Myometrial cell (primary cell): ENCODE measurements around the gene RPS29. TPM values are rescaled to one million over a fixed set of nuclear protein-coding genes. Genes with fewer than 3 reads are reported as not detected.

ENCODE experiments used
- total RNA-seq: library from RNA; depleted of rRNA; stranded (reverse); fragments of >200 nt; gene quantifications from 2 replicates; pipeline ENCODE4 v1.2.3, GENCODE V29; 2015

RPS29 gene
- total RNA-seq = 6,404 and 13,056 TPM in 2 replicates

DNA sequence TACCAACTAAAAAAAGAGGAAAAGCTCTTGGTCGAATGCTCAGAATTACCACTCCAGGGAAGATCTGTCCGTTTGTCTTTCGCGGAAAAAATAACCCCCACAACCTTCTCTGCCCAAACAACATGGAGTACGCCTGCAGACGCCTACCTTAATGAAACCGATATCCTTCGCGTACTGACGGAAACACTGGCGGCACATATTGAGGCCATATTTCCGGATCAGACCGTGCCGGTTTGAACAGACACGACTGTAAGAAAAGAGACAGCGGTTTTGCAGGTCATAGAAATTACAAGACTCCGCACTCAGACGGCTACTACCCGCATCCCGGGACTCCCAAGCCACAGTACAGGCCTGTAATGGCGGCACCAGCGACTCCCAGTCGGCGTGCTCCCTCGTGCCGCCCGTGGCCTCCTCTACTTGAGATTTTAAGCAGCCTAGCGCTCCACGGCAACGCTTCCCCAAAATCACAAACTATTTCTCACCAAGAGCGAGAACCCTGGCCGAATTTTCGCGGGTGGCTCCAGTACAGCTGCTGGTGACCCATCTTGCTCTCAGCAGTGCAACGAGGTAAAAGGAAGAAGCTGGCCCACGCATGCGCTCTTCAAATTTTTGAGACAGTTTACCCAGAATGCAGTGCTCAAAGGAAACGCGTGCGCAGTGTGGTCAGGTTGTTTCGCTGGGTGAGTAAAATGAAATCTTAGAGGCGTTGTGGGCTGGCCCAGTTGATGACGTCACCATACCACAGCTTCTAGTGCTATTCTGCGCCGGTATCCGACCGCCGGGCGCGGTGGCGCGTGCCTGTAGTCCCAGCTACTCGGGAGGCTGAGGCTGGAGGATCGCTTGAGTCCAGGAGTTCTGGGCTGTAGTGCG is at the start of gene RPS29:
Gene RPS29, minus strand, starts transcription at position 578 of the 870 bp plus-strand sequence. Its CDS starts 34 bp downstream, at position 544.

GRCh38 chr14:49634547-49635334 is 48.6 kb upstream of the RPS29 start, which contains the start of gene DNAAF2:
DNAAF2 (minus strand) TSS chr14:49635244; CDS start chr14:49635149, 95 bp downstream.

GRCh38 chr14:49620182-49621113 is 34.3 kb upstream of the RPS29 start, which contains the start of the genes MGAT2 and RPL36AL:
MGAT2 (plus strand) TSS chr14:49620799; CDS start chr14:49621269, 470 bp downstream.
RPL36AL (minus strand) TSS chr14:49620626; CDS start chr14:49619104, 1,522 bp downstream.

GRCh38 chr14:49598485-49599300 is 12.5 kb upstream of the RPS29 start, which contains the start of gene LRR1:
LRR1 (plus strand) TSS chr14:49598940; CDS start chr14:49599021, 81 bp downstream.

Other genes with a start within 250 kb of the RPS29 start
- gene LRR1, start 12.6 kb upstream of the RPS29 start, total RNA-seq = 18.2 and 22.9 TPM in 2 replicates
- 211 and 214 TPM in 2 replicates for gene RPL36AL, start 34.2 kb upstream of the RPS29 start, total RNA-seq
- gene MGAT2, start 34.4 kb upstream of the RPS29 start, total RNA-seq = 95.0 and 103 TPM in 2 replicates
- 3.5 and 9.6 TPM in 2 replicates for gene DNAAF2, start 48.9 kb upstream of the RPS29 start, total RNA-seq
- 19.9 and 24.3 TPM in 2 replicates for gene POLE2, start 101.8 kb upstream of the RPS29 start, total RNA-seq
- 0.86 and 3.4 TPM in 2 replicates for gene KLHDC1, start 106.7 kb upstream of the RPS29 start, total RNA-seq
- 48.6 and 63.7 TPM in 2 replicates for gene KLHDC2, start 181.8 kb upstream of the RPS29 start, total RNA-seq